Nephron (organoid): ENCODE measurements around the gene PLXNA1.

Experiments used
- H3K27ac Mint-ChIP-seq, 3 experiments: 2 replicates each; pipeline ENCODE4 v1.8.0; 2020; ENCODE audit warnings: mixed read lengths in 3 of 3, mild to moderate bottlenecking in 2 of 3, moderate library complexity in 1 of 3
- H3K27me3 Mint-ChIP-seq: 2 replicates; pipeline ENCODE4 v1.8.0; 2021; ENCODE audit warnings: low read depth, mild to moderate bottlenecking, moderate library complexity, mixed read lengths
- H3K36me3 Mint-ChIP-seq: 2 replicates; pipeline ENCODE4 v1.8.0; 2020; ENCODE audit warnings: low read depth, mixed read lengths
- H3K4me1 Mint-ChIP-seq: 2 replicates; pipeline ENCODE4 v1.8.0; 2020; ENCODE audit warnings: mixed read lengths
- H3K4me3 Mint-ChIP-seq, 3 experiments: 2 replicates each; pipeline ENCODE4 v1.8.0; 2020; ENCODE audit warnings: mild to moderate bottlenecking in 3 of 3, mixed read lengths in 3 of 3, moderate library complexity in 2 of 3
- H3K9me3 Mint-ChIP-seq: 2 replicates; pipeline ENCODE4 v1.8.0; 2020; ENCODE audit warnings: mixed read lengths
- CTCF ChIP-seq, 3 experiments: fragments of 200-600 bp; sonication (generic); IDR thresholded peaks; one replicate each; pipeline ENCODE4 v1.5.0; 2021; ENCODE audit warnings: antibody characterized with exemption in 3 of 3; ENCODE audit not compliant: unreplicated experiment in 3 of 3

Gene PLXNA1

GRCh38 chr3:126990890-126991289 lies 8.0 kb downstream of the PLXNA1 start:
- Mint-ChIP-seq H3K36me3 (peaks cover 7% of the 10 kb centered on the region), H3K27ac (no peak overlapping the region), H3K9me3 (no peaks in the 10 kb centered on the region), H3K4me1 (peaks cover 16% of the 10 kb centered on the region), H3K27me3 (no peaks in the 10 kb centered on the region), H3K4me3 (no peak overlapping the region)
- TF ChIP-seq CTCF (IDR thresholded peaks at IDR 0.05; ENCODE audit: unreplicated experiment in 3 of 3) = no peak

GRCh38 chr3:126991366-126992200 lies 8.7 kb downstream of the PLXNA1 start:
- no peak for TF ChIP-seq CTCF (IDR thresholded peaks at IDR 0.05; ENCODE audit: unreplicated experiment in 3 of 3)
- Mint-ChIP-seq H3K27ac (no peak overlapping the region), H3K27me3 (no peaks in the 10 kb centered on the region), H3K9me3 (no peaks in the 10 kb centered on the region), H3K4me3 (no peak overlapping the region), H3K36me3 (peaks cover 7% of the 10 kb centered on the region), H3K4me1 (peaks cover 15% of the 10 kb centered on the region)

- H3K9me3 Mint-ChIP-seq = no peaks in the 10 kb centered on the region
- no peak for TF ChIP-seq CTCF (IDR thresholded peaks at IDR 0.05; ENCODE audit: unreplicated experiment in 3 of 3)
Observed at GRCh38 chr3:126992216-126992615, 9.3 kb downstream of the PLXNA1 start.

GRCh38 chr3:126992776-126993175 lies 9.9 kb downstream of the PLXNA1 start:
- no peaks in the 10 kb centered on the region for H3K9me3 Mint-ChIP-seq
- H3K4me3 Mint-ChIP-seq = no peak overlapping the region
- no peak for TF ChIP-seq CTCF (IDR thresholded peaks at IDR 0.05; ENCODE audit: unreplicated experiment in 3 of 3)
- peaks cover 7% of the 10 kb centered on the region for H3K36me3 Mint-ChIP-seq
- H3K27me3 Mint-ChIP-seq = no peaks in the 10 kb centered on the region
- H3K4me1 Mint-ChIP-seq = peaks cover 23% of the 10 kb centered on the region
- no peak overlapping the region for H3K27ac Mint-ChIP-seq

More at GRCh38 chr3:126992216-126992615, 9.3 kb downstream of the PLXNA1 start:
- Mint-ChIP-seq H3K4me1 (peaks cover 19% of the 10 kb centered on the region), H3K27me3 (no peaks in the 10 kb centered on the region), H3K27ac (no peak overlapping the region), H3K4me3 (no peak overlapping the region), H3K36me3 (peaks cover 7% of the 10 kb centered on the region)

GRCh38 chr3:126993436-126993835 lies 10.5 kb downstream of the PLXNA1 start:
- Mint-ChIP-seq H3K9me3 (no peaks in the 10 kb centered on the region), H3K4me3 (peak overlapping the region in 1 of 3 experiments; percentile 43), H3K36me3 (peaks cover 7% of the 10 kb centered on the region), H3K4me1 (peaks cover 27% of the 10 kb centered on the region), H3K27me3 (no peaks in the 10 kb centered on the region), H3K27ac (no peak overlapping the region)
- TF ChIP-seq CTCF (IDR thresholded peaks at IDR 0.05; ENCODE audit: unreplicated experiment in 3 of 3) = no peak
